ENCODE results near the gene ZFAND3.

GRCh38 chr6:37860226-37860839, 40.8 kb downstream of the ZFAND3 start:
- TF ChIP-seq CTCF (IDR thresholded peaks at IDR 0.05) (peak; percentile 78), ZFX (IDR thresholded peaks at IDR 0.05; ENCODE audit: borderline replicate concordance) (no peak)
